GM19035 (cell line): ENCODE measurements around the gene SPSB3.
"Not testable (repeated sequence)": the region's sequence is repeated elsewhere in the genome, so short reads cannot be mapped to it uniquely, and the experiment has no call there.

Source experiments
- ATAC-seq: cut with Tn5 transposase; IDR thresholded peaks from one replicate; pipeline ENCODE4 v1.9.1; 2021; ENCODE audit not compliant: unreplicated experiment

Gene SPSB3

GRCh38 chr16:1744338-1744840 lies 38.0 kb downstream of the SPSB3 start:
- ATAC-seq = no peak

GRCh38 chr16:1743376-1744337 lies 38.7 kb downstream of the SPSB3 start:
- ATAC-seq = no peak

GRCh38 chr16:1741553-1742165 lies 40.7 kb downstream of the SPSB3 start:
- ATAC-seq = no peak

- no peak for ATAC-seq
Observed at GRCh38 chr16:1740781-1741490, 41.4 kb downstream of the SPSB3 start.

GRCh38 chr16:1740234-1740633 lies 42.1 kb downstream of the SPSB3 start:
- no peak for ATAC-seq

GRCh38 chr16:1734816-1735215 lies 47.6 kb downstream of the SPSB3 start:
- no peak for ATAC-seq

GRCh38 chr16:1734123-1734522 lies 48.2 kb downstream of the SPSB3 start:
- no peak for ATAC-seq

GRCh38 chr16:1732551-1732987 lies 49.8 kb downstream of the SPSB3 start:
- not testable (repeated sequence) for ATAC-seq

- no peak for ATAC-seq
Observed at GRCh38 chr16:1732071-1732470, 50.3 kb downstream of the SPSB3 start.

- ATAC-seq = no peak
Observed at GRCh38 chr16:1731603-1732002, 50.8 kb downstream of the SPSB3 start.

GRCh38 chr16:1731073-1731472 lies 51.3 kb downstream of the SPSB3 start:
- no peak for ATAC-seq

- ATAC-seq = no peak
Observed at GRCh38 chr16:1729445-1729844, 52.9 kb downstream of the SPSB3 start.

- no peak for ATAC-seq
Observed at GRCh38 chr16:1729026-1729425, 53.3 kb downstream of the SPSB3 start.

GRCh38 chr16:1727651-1728624 lies 54.4 kb downstream of the SPSB3 start:
- ATAC-seq = no peak
